Measurements from ENCODE around the gene EYA4.

The EYA4 gene

DNA sequence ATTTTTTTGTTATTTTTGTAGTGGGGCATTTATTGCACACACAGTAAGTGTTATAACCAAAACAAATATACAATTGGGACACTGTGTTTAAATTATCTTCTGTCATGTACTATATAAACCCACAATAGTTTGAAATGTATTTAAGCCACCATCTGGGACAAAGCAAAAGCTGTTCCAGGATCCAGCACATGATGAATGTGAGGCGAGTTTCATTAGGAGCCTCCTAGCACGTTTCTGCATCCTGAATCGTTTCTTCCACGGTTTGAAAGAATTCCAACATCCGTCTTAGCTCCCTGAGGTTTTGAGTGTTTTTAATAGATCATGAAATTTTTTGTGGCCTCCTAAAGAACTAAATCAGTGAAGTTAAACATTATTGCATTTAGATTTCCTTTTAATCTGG lies 65.8 kb downstream of the EYA4 start:
- no peak overlapping the region for H3K27ac ChIP-seq (ENCODE audit: low read depth, low read length, poor library complexity, severe bottlenecking)
- H3F3A ChIP-seq (ENCODE audit: insufficient read depth, low read length): no peaks in the 10 kb centered on the region
- no peaks in the 10 kb centered on the region for H3K4me1 ChIP-seq (ENCODE audit: insufficient read depth, low read length, severe bottlenecking)
- no peaks in the 10 kb centered on the region for H3K27me3 ChIP-seq (ENCODE audit: insufficient read depth, low read length)
- no peaks in the 10 kb centered on the region for H3K9me2 ChIP-seq (ENCODE audit: low read depth, low read length)
- no peaks in the 10 kb centered on the region for H4K20me1 ChIP-seq (ENCODE audit: insufficient read depth, low read length)
- H3K4me3 ChIP-seq (ENCODE audit: low read depth, low read length, poor library complexity, severe bottlenecking): no peak overlapping the region
- no peak overlapping the region for H3K4me2 ChIP-seq (ENCODE audit: low read length)
- no peak overlapping the region for H2AFZ ChIP-seq (ENCODE audit: low read length)
- no peaks in the 10 kb centered on the region for H3K79me2 ChIP-seq (ENCODE audit: insufficient read depth, low read length)
- no peak overlapping the region for H3K9ac ChIP-seq (ENCODE audit: low read length)
- H3K36me3 ChIP-seq (ENCODE audit: insufficient read depth, low read length): no peaks in the 10 kb centered on the region
- H3K9me3 ChIP-seq (ENCODE audit: low read length): no peaks in the 10 kb centered on the region
- TF ChIP-seq EZH2 (IDR thresholded peaks at IDR 0.05; ENCODE audit: borderline replicate concordance, low read length) (no peak), CTCF (IDR thresholded peaks at IDR 0.05; ENCODE audit: low read length) (no peak)

- Histone ChIP-seq H3K4me1 (ENCODE audit: insufficient read depth, low read length, severe bottlenecking) (no peaks in the 10 kb centered on the region), H3K36me3 (ENCODE audit: insufficient read depth, low read length) (no peaks in the 10 kb centered on the region), H3K27ac (ENCODE audit: low read depth, low read length, poor library complexity, severe bottlenecking) (no peak overlapping the region), H4K20me1 (ENCODE audit: insufficient read depth, low read length) (no peaks in the 10 kb centered on the region), H3K27me3 (ENCODE audit: insufficient read depth, low read length) (no peaks in the 10 kb centered on the region), H3K9me3 (ENCODE audit: low read length) (no peaks in the 10 kb centered on the region), H2AFZ (ENCODE audit: low read length) (no peak overlapping the region), H3K79me2 (ENCODE audit: insufficient read depth, low read length) (no peaks in the 10 kb centered on the region), H3K9ac (ENCODE audit: low read length) (no peak overlapping the region), H3K4me2 (ENCODE audit: low read length) (no peak overlapping the region), H3F3A (ENCODE audit: insufficient read depth, low read length) (no peaks in the 10 kb centered on the region), H3K9me2 (ENCODE audit: low read depth, low read length) (no peaks in the 10 kb centered on the region), H3K4me3 (ENCODE audit: low read depth, low read length, poor library complexity, severe bottlenecking) (no peak overlapping the region)
- TF ChIP-seq EZH2 (IDR thresholded peaks at IDR 0.05; ENCODE audit: borderline replicate concordance, low read length) (no peak), CTCF (IDR thresholded peaks at IDR 0.05; ENCODE audit: low read length) (no peak)
Measured at GRCh38 chr6:133309579-133309978, 68.4 kb downstream of the EYA4 start.

GRCh38 chr6:133312006-133312405 lies 70.8 kb downstream of the EYA4 start:
- Histone ChIP-seq H2AFZ (ENCODE audit: low read length) (no peak overlapping the region), H3K4me1 (ENCODE audit: insufficient read depth, low read length, severe bottlenecking) (no peaks in the 10 kb centered on the region), H3K4me3 (ENCODE audit: low read depth, low read length, poor library complexity, severe bottlenecking) (no peak overlapping the region), H3K79me2 (ENCODE audit: insufficient read depth, low read length) (no peaks in the 10 kb centered on the region), H3K9me2 (ENCODE audit: low read depth, low read length) (no peaks in the 10 kb centered on the region), H3K9me3 (ENCODE audit: low read length) (no peaks in the 10 kb centered on the region), H3K4me2 (ENCODE audit: low read length) (no peak overlapping the region), H3F3A (ENCODE audit: insufficient read depth, low read length) (no peaks in the 10 kb centered on the region), H3K27ac (ENCODE audit: low read depth, low read length, poor library complexity, severe bottlenecking) (no peak overlapping the region), H3K36me3 (ENCODE audit: insufficient read depth, low read length) (no peaks in the 10 kb centered on the region), H3K9ac (ENCODE audit: low read length) (no peak overlapping the region), H4K20me1 (ENCODE audit: insufficient read depth, low read length) (no peaks in the 10 kb centered on the region), H3K27me3 (ENCODE audit: insufficient read depth, low read length) (no peaks in the 10 kb centered on the region)
- TF ChIP-seq EZH2 (IDR thresholded peaks at IDR 0.05; ENCODE audit: borderline replicate concordance, low read length) (no peak), CTCF (IDR thresholded peaks at IDR 0.05; ENCODE audit: low read length) (no peak)
